Urinary bladder (tissue), 4 donors: ENCODE results near the gene C10orf62. TPM values are rescaled to one million over a fixed set of nuclear protein-coding genes. Genes with fewer than 3 reads are reported as not detected.
A peak's percentile ranks its signal among the peaks of the same experiment; 100 is the strongest.

ENCODE experiments used
- DNase-seq: peaks from one replicate; pipeline ENCODE4 v3.0.0-alpha.2; 2015; ENCODE audit errors: extremely low spot score
- H3K27ac ChIP-seq: one replicate; pipeline ENCODE4 v1.5.1; 2013; ENCODE audit warnings: low read depth, mild to moderate bottlenecking, moderate library complexity
- H3K36me3 ChIP-seq: one replicate; pipeline ENCODE4 v1.6.1; 2013; ENCODE audit warnings: mild to moderate bottlenecking, moderate library complexity; ENCODE audit not compliant: insufficient read depth
- H3K4me1 ChIP-seq: one replicate; pipeline ENCODE4 v1.6.1; 2013; ENCODE audit warnings: mild to moderate bottlenecking, moderate library complexity; ENCODE audit not compliant: insufficient read depth
- H3K4me3 ChIP-seq: one replicate; pipeline ENCODE4 v1.5.1; 2013; ENCODE audit warnings: low read depth, low read length
- WGBS: extraction: QIAGEN DNeasy Blood & Tissue Kit; methylation state at CpG from one replicate; pipeline ENCODE4 v1.1.7; 2013; 5-methylcytosine and 5-hydroxymethylcytosine counted together
- polyA plus RNA-seq: library from polyadenylated mRNA; stranded (reverse); fragments of 200-250 nt; gene quantifications from one replicate; pipeline ENCODE4 v1.2.3, GENCODE V29; 2013
- total RNA-seq: library from RNA; depleted of rRNA; stranded (reverse); fragments of >200 nt; gene quantifications from one replicate; pipeline ENCODE4 v1.2.3, GENCODE V29; 2014
- donor health status: healthy with polysubstance abuse.
- donor health status: healthy.

The C10orf62 gene
- total and polyA plus RNA-seq, 2 donors: not detected

DNA sequence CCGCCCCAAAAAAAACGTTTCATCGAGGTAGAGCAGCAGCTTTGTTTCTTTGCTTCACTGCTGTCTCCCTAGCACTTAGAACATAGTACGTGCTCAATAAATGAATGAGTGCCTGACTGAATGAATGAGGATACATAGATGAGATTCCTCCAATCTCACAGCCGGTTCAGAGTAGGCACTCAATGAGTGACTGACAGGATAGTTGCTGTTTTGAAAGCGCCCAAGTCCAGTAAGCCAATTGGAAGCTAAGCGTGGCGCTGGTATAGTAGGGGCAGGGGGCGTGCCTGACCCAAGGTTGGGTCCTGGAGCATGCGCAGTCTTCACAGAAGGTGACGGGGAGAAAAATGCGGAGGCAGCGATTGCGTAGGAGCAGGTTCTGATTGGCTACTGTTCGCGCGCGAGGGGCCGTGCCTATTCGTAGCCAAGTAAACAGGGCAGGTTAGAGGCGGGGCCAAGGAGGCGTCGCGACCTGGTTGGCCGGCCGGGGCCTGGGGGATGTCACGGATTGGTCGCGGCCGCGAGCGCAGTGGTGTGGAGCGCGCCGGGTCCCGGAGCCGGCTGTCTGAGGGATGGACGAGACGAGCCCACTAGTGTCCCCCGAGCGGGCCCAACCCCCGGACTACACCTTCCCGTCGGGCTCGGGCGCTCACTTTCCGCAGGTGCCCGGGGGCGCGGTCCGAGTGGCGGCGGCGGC lies 50.8 kb downstream of the C10orf62 start, which contains the start of gene PI4K2A:
TSS of gene PI4K2A (plus strand) at position 498 of the 694 bp plus-strand sequence. CDS start at position 570, 72 bp downstream.
- 2% methylated on average over 54 of the region's 54 CpGs for WGBS
- H3K36me3 ChIP-seq: peaks cover 2% of the 10 kb centered on the region
- peak within 1 kb of the TSS; percentile 88 for H3K4me3 ChIP-seq
- no peaks in the 10 kb centered on the region for H3K4me1 ChIP-seq
- H3K27ac ChIP-seq: peak within 1 kb of the TSS; percentile 82
- peak; percentile 96 for DNase-seq

Other genes starting within 250 kb of the C10orf62 start
- gene RRP12, start 188.4 kb upstream of the C10orf62 start, total RNA-seq: 14.0 TPM
- gene RRP12, start 188.4 kb upstream of the C10orf62 start, polyA plus RNA-seq: 12.3 TPM
- 109 TPM for gene PGAM1, start 163.5 kb upstream of the C10orf62 start, total RNA-seq
- 260 TPM for gene PGAM1, start 163.5 kb upstream of the C10orf62 start, polyA plus RNA-seq
- gene EXOSC1, start 143.7 kb upstream of the C10orf62 start, total RNA-seq: 25.4 TPM
- gene EXOSC1, start 143.7 kb upstream of the C10orf62 start, polyA plus RNA-seq: 29.8 TPM
- gene ZDHHC16, start 143.5 kb upstream of the C10orf62 start, total RNA-seq: 23.2 TPM
- 25.0 TPM for gene ZDHHC16, start 143.5 kb upstream of the C10orf62 start, polyA plus RNA-seq
- gene MMS19, start 91.3 kb upstream of the C10orf62 start, total RNA-seq: 49.0 TPM
- gene MMS19, start 91.3 kb upstream of the C10orf62 start, polyA plus RNA-seq: 43.7 TPM
- 3.5 TPM for gene UBTD1, start 90.8 kb upstream of the C10orf62 start, total RNA-seq
- 23.6 TPM for gene UBTD1, start 90.8 kb upstream of the C10orf62 start, polyA plus RNA-seq
- gene ANKRD2, start 16.9 kb upstream of the C10orf62 start, total RNA-seq: 0.69 TPM
- 0.23 TPM for gene ANKRD2, start 16.9 kb upstream of the C10orf62 start, polyA plus RNA-seq
- gene HOGA1, start 5.3 kb upstream of the C10orf62 start, total RNA-seq: 0.53 TPM
- gene HOGA1, start 5.3 kb upstream of the C10orf62 start, polyA plus RNA-seq: 0.35 TPM
- 5.9 TPM for gene MORN4, start 43.8 kb downstream of the C10orf62 start, total RNA-seq
- 7.6 TPM for gene MORN4, start 43.8 kb downstream of the C10orf62 start, polyA plus RNA-seq
- 7.4 TPM for gene PI4K2A, start 51.0 kb downstream of the C10orf62 start, total RNA-seq
- 11.7 TPM for gene PI4K2A, start 51.0 kb downstream of the C10orf62 start, polyA plus RNA-seq
- gene AVPI1, start 97.5 kb downstream of the C10orf62 start, total RNA-seq: 7.5 TPM
- 21.2 TPM for gene AVPI1, start 97.5 kb downstream of the C10orf62 start, polyA plus RNA-seq
- 34.0 TPM for gene MARVELD1, start 124.0 kb downstream of the C10orf62 start, total RNA-seq
- gene MARVELD1, start 124.0 kb downstream of the C10orf62 start, polyA plus RNA-seq: 66.6 TPM
- 13.5 TPM for gene ZFYVE27, start 147.4 kb downstream of the C10orf62 start, total RNA-seq
- gene ZFYVE27, start 147.4 kb downstream of the C10orf62 start, polyA plus RNA-seq: 17.0 TPM
- 1.1 TPM for gene SFRP5, start 182.3 kb downstream of the C10orf62 start, total RNA-seq
- 4.8 TPM for gene SFRP5, start 182.3 kb downstream of the C10orf62 start, polyA plus RNA-seq